Karpas-422 (cell line): ENCODE data around the gene KIF2C. TPM values are rescaled to one million over a fixed set of nuclear protein-coding genes. Genes with fewer than 3 reads are reported as not detected.
"Not testable (repeated sequence)": the region's sequence is repeated elsewhere in the genome, so short reads cannot be mapped to it uniquely, and the experiment has no call there.

Experiments
- DNase-seq: peaks from one replicate; pipeline ENCODE4 v3.0.0-alpha.2; 2015
- H2AFZ ChIP-seq: fragments of 200-600 bp; sonication (generic); 2 replicates; pipeline ENCODE4 v1.6.1; 2014; ENCODE audit warnings: antibody characterized with exemption, low read length, mixed read lengths
- H3K27ac ChIP-seq: fragments of 200-600 bp; sonication (generic); 2 replicates; pipeline ENCODE4 v1.5.1; 2014; ENCODE audit warnings: mild to moderate bottlenecking, low read length, moderate library complexity
- H3K27me3 ChIP-seq: fragments of 200-600 bp; sonication (generic); 2 replicates; pipeline ENCODE4 v1.6.1; 2014; ENCODE audit warnings: low read length, mixed read lengths
- H3K36me3 ChIP-seq: fragments of 200-600 bp; sonication (generic); 2 replicates; pipeline ENCODE4 v1.6.1; 2014; ENCODE audit warnings: low read length, mixed read lengths; ENCODE audit not compliant: insufficient read depth
- H3K4me1 ChIP-seq: fragments of 200-600 bp; sonication (generic); 2 replicates; pipeline ENCODE4 v1.6.1; 2014; ENCODE audit warnings: mild to moderate bottlenecking, low read length, mixed read lengths
- H3K4me2 ChIP-seq: fragments of 200-600 bp; sonication (generic); 2 replicates; pipeline ENCODE4 v1.6.1; 2014; ENCODE audit warnings: low read length, low read depth, mild to moderate bottlenecking; ENCODE audit not compliant: poor library complexity, severe bottlenecking
- H3K4me3 ChIP-seq: fragments of 200-600 bp; sonication (generic); 2 replicates; pipeline ENCODE4 v1.5.1; 2014; ENCODE audit warnings: mild to moderate bottlenecking, antibody characterized with exemption, low read length, mixed read lengths
- H3K79me2 ChIP-seq: fragments of 200-600 bp; sonication (generic); 2 replicates; pipeline ENCODE4 v1.6.1; 2014; ENCODE audit warnings: mild to moderate bottlenecking, low read length, mixed read lengths
- H3K9ac ChIP-seq: fragments of 200-600 bp; sonication (generic); 2 replicates; pipeline ENCODE4 v1.6.0; 2014; ENCODE audit warnings: low read length
- H3K9me2 ChIP-seq: fragments of 200-600 bp; sonication (generic), shearing (Covaris generic); replicated peaks from 2 replicates; pipeline ENCODE4 v1.6.0; 2014; ENCODE audit warnings: mild to moderate bottlenecking, low read length, moderate library complexity; ENCODE audit not compliant: insufficient read depth
- H3K9me3 ChIP-seq: fragments of 300-700, 200-600 bp; sonication (generic); 2 replicates; pipeline ENCODE4 v1.6.1; 2014; ENCODE audit warnings: low read length, mixed read lengths
- H4K20me1 ChIP-seq: fragments of 200-600 bp; sonication (generic); 2 replicates; pipeline ENCODE4 v1.6.1; 2014; ENCODE audit warnings: mild to moderate bottlenecking, antibody characterized with exemption, low read length, low read depth; ENCODE audit not compliant: insufficient read depth
- total RNA-seq: library from RNA; depleted of rRNA; stranded (reverse); fragments of >200 nt; shearing (Covaris generic); gene quantifications from 2 replicates; pipeline ENCODE4 v1.2.3, GENCODE V29; 2014; ENCODE audit warnings: low replicate concordance

The KIF2C gene
- total RNA-seq, 1 experiment from 2014 or later: 26.7 TPM

GRCh38 chr1:44735992-44736391 lies 3.6 kb upstream of the KIF2C start:
- Histone ChIP-seq H3K4me2 (no peak overlapping the region), H3K4me1 (peaks cover 21% of the 10 kb centered on the region), H3K79me2 (peaks cover 13% of the 10 kb centered on the region), H3K27me3 (no peaks in the 10 kb centered on the region), H3K36me3 (no peaks in the 10 kb centered on the region), H3K4me3 (no peak overlapping the region), H3K9me2 (no peaks in the 10 kb centered on the region), H4K20me1 (no peaks in the 10 kb centered on the region), H3K9ac (no peak overlapping the region), H3K27ac (no peak overlapping the region), H3K9me3 (no peaks in the 10 kb centered on the region), H2AFZ (no peak overlapping the region)
- DNase-seq: no peak

GRCh38 chr1:44738953-44739306 lies 707 bp upstream of the KIF2C start:
- H2AFZ ChIP-seq: peak overlapping the region; percentile 25; the same call in 1 of the 2 replicates
- H3K27ac ChIP-seq: peak overlapping the region; percentile 72
- H3K9ac ChIP-seq: peak overlapping the region; percentile 82
- peaks cover 18% of the 10 kb centered on the region for H3K4me1 ChIP-seq
- H4K20me1 ChIP-seq, H3K9me2 ChIP-seq, DNase-seq, H3K9me3 ChIP-seq, H3K27me3 ChIP-seq: not testable (repeated sequence)
- H3K79me2 ChIP-seq: peaks cover 35% of the 10 kb centered on the region
- peak overlapping the region; percentile 94 for H3K4me2 ChIP-seq
- H3K36me3 ChIP-seq: peaks cover 11% of the 10 kb centered on the region; the same call in 1 of the 2 replicates
- H3K4me3 ChIP-seq: peak overlapping the region; percentile 76

- peak overlapping the region; percentile 27; the same call in 1 of the 2 replicates for H2AFZ ChIP-seq
- no peak for DNase-seq
Observed at GRCh38 chr1:44740179-44740617, 561 bp downstream of the KIF2C start.

GRCh38 chr1:44743211-44743610 lies 3.6 kb downstream of the KIF2C start:
- no peak for DNase-seq
- Histone ChIP-seq H3K9me2 (no peaks in the 10 kb centered on the region), H3K4me2 (no peak overlapping the region), H3K4me3 (no peak overlapping the region), H3K27me3 (no peaks in the 10 kb centered on the region), H3K36me3 (peaks cover 29% of the 10 kb centered on the region), H3K79me2 (peaks cover 59% of the 10 kb centered on the region), H3K9ac (no peak overlapping the region), H3K4me1 (peaks cover 18% of the 10 kb centered on the region), H2AFZ (no peak overlapping the region), H3K27ac (no peak overlapping the region), H4K20me1 (no peaks in the 10 kb centered on the region), H3K9me3 (no peaks in the 10 kb centered on the region)

More at GRCh38 chr1:44740179-44740617, 561 bp downstream of the KIF2C start:
- Histone ChIP-seq H3K4me2 (peak overlapping the region; percentile 94), H4K20me1 (no peaks in the 10 kb centered on the region), H3K9me3 (no peaks in the 10 kb centered on the region), H3K79me2 (peaks cover 42% of the 10 kb centered on the region), H3K9ac (peak overlapping the region; percentile 81), H3K27me3 (no peaks in the 10 kb centered on the region), H3K4me3 (peak overlapping the region; percentile 76), H3K9me2 (no peaks in the 10 kb centered on the region), H3K36me3 (peaks cover 11% of the 10 kb centered on the region; the same call in 1 of the 2 replicates), H3K27ac (peak overlapping the region; percentile 64), H3K4me1 (peaks cover 18% of the 10 kb centered on the region)

- Histone ChIP-seq H3K9me3 (no peaks in the 10 kb centered on the region), H3K4me2 (no peak overlapping the region), H3K9ac (no peak overlapping the region), H3K79me2 (peaks cover 41% of the 10 kb centered on the region), H3K9me2 (no peaks in the 10 kb centered on the region), H3K27me3 (no peaks in the 10 kb centered on the region), H3K4me1 (no peaks in the 10 kb centered on the region), H3K36me3 (peaks cover 45% of the 10 kb centered on the region), H2AFZ (no peak overlapping the region), H3K27ac (no peak overlapping the region), H3K4me3 (no peak overlapping the region), H4K20me1 (no peaks in the 10 kb centered on the region)
- DNase-seq: no peak
Observed at GRCh38 chr1:44747878-44748277, 8.2 kb downstream of the KIF2C start.

- Histone ChIP-seq H3K4me1 (peaks cover 17% of the 10 kb centered on the region), H3K4me3 (no peak overlapping the region), H4K20me1 (no peaks in the 10 kb centered on the region), H3K79me2 (no peaks in the 10 kb centered on the region), H3K9me2 (no peaks in the 10 kb centered on the region), H3K4me2 (peak overlapping the region; percentile 13), H3K36me3 (peaks cover 54% of the 10 kb centered on the region), H3K27ac (peak overlapping the region; percentile 51), H3K9ac (no peak overlapping the region), H2AFZ (no peak overlapping the region), H3K27me3 (no peaks in the 10 kb centered on the region), H3K9me3 (no peaks in the 10 kb centered on the region)
- no peak for DNase-seq
Observed at GRCh38 chr1:44757420-44757819, 17.8 kb downstream of the KIF2C start.

GRCh38 chr1:44759077-44759476 lies 19.4 kb downstream of the KIF2C start:
- Histone ChIP-seq H3K4me2 (no peak overlapping the region), H3K36me3 (peaks cover 53% of the 10 kb centered on the region), H3K9ac (no peak overlapping the region), H4K20me1 (no peaks in the 10 kb centered on the region), H3K27ac (no peak overlapping the region), H3K9me3 (no peaks in the 10 kb centered on the region), H3K9me2 (no peaks in the 10 kb centered on the region), H3K4me3 (no peak overlapping the region), H3K79me2 (no peaks in the 10 kb centered on the region), H3K4me1 (peaks cover 17% of the 10 kb centered on the region), H2AFZ (no peak overlapping the region), H3K27me3 (no peaks in the 10 kb centered on the region)
- no peak for DNase-seq

GRCh38 chr1:44760876-44761275 lies 21.2 kb downstream of the KIF2C start:
- Histone ChIP-seq H3K4me2 (no peak overlapping the region), H3K9ac (no peak overlapping the region), H3K9me3 (no peaks in the 10 kb centered on the region), H3K36me3 (peaks cover 46% of the 10 kb centered on the region), H3K79me2 (no peaks in the 10 kb centered on the region), H2AFZ (no peak overlapping the region), H3K9me2 (no peaks in the 10 kb centered on the region), H3K4me1 (peaks cover 16% of the 10 kb centered on the region), H3K27ac (no peak overlapping the region), H4K20me1 (no peaks in the 10 kb centered on the region), H3K4me3 (no peak overlapping the region), H3K27me3 (no peaks in the 10 kb centered on the region)
- no peak for DNase-seq

GRCh38 chr1:44766421-44766820 lies 26.8 kb downstream of the KIF2C start:
- H3K9me2 ChIP-seq, H3K27ac ChIP-seq, H3K4me2 ChIP-seq, H3K79me2 ChIP-seq, H3K9me3 ChIP-seq, H3K4me1 ChIP-seq, H3K27me3 ChIP-seq, H3K9ac ChIP-seq, H3K4me3 ChIP-seq, H4K20me1 ChIP-seq, DNase-seq, H2AFZ ChIP-seq: not testable (repeated sequence)
- H3K36me3 ChIP-seq: peaks cover 26% of the 10 kb centered on the region
